Peyer's patch (tissue), 4 donors: ENCODE data around the gene MS4A10.

Experiments
- POLR2A ChIP-seq, 2 donors: fragments of 450-650 bp; IDR thresholded peaks; one replicate each; pipeline ENCODE4 v1.5.1; 2017; ENCODE audit warnings: antibody characterized with exemption in 2 of 2, mild to moderate bottlenecking in 2 of 2, moderate library complexity in 2 of 2
- TF ChIP-seq, protein P1 (sequence below), 6 experiments: fragments of 450-650 bp in 4 of 6; fragments of 200-600 bp in 2 of 6; sonication (generic) in 1 of 6; IDR thresholded peaks; one replicate each; pipeline ENCODE4 v1.5.1; 2017 to 2019; ENCODE audit warnings: antibody characterized with exemption in 6 of 6, mild to moderate bottlenecking in 3 of 6, moderate library complexity in 1 of 6

- TF ChIP-seq, protein P1, sequence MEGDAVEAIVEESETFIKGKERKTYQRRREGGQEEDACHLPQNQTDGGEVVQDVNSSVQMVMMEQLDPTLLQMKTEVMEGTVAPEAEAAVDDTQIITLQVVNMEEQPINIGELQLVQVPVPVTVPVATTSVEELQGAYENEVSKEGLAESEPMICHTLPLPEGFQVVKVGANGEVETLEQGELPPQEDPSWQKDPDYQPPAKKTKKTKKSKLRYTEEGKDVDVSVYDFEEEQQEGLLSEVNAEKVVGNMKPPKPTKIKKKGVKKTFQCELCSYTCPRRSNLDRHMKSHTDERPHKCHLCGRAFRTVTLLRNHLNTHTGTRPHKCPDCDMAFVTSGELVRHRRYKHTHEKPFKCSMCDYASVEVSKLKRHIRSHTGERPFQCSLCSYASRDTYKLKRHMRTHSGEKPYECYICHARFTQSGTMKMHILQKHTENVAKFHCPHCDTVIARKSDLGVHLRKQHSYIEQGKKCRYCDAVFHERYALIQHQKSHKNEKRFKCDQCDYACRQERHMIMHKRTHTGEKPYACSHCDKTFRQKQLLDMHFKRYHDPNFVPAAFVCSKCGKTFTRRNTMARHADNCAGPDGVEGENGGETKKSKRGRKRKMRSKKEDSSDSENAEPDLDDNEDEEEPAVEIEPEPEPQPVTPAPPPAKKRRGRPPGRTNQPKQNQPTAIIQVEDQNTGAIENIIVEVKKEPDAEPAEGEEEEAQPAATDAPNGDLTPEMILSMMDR (IDR thresholded peaks at IDR 0.05) = no peak
- TF ChIP-seq POLR2A (IDR thresholded peaks at IDR 0.05) = no peak
These were observed 1.2 kb upstream of the MS4A10 start for GRCh38 chr11:60783911-60784310.
